ENCODE results near the gene ARX. TPM values are rescaled to one million over a fixed set of nuclear protein-coding genes. Genes with fewer than 3 reads are reported as not detected.

Gene ARX
- total RNA-seq, 1 donor from 2014 or later, result not detected

GRCh38 chrX:25016938-25017598 lies 1.3 kb upstream of the ARX start:
- no peak for DNase-seq (ENCODE audit: low read depth in 2 of 2)

- DNase-seq (ENCODE audit: low read depth in 2 of 2), result no peak
Observed at GRCh38 chrX:25016361-25016671, 551 bp upstream of the ARX start.

- no peak for DNase-seq (ENCODE audit: low read depth in 2 of 2)
Observed at GRCh38 chrX:25014366-25014838, 1.4 kb downstream of the ARX start.

- no peak for DNase-seq (ENCODE audit: low read depth in 2 of 2)
Observed at GRCh38 chrX:25013632-25014365, 2.0 kb downstream of the ARX start.

GRCh38 chrX:25012793-25013631 lies 2.8 kb downstream of the ARX start:
- no peak for DNase-seq (ENCODE audit: low read depth in 2 of 2)

- DNase-seq (ENCODE audit: low read depth in 2 of 2), result no peak
Observed at GRCh38 chrX:25012433-25012735, 3.4 kb downstream of the ARX start.

- no peak for DNase-seq (ENCODE audit: low read depth in 2 of 2)
Observed at GRCh38 chrX:25011589-25012432, 4.0 kb downstream of the ARX start.

GRCh38 chrX:25010784-25011588 lies 4.8 kb downstream of the ARX start:
- no peak for DNase-seq (ENCODE audit: low read depth in 2 of 2)

GRCh38 chrX:25009407-25009806 lies 6.4 kb downstream of the ARX start:
- no peak for DNase-seq (ENCODE audit: low read depth in 2 of 2)

GRCh38 chrX:25007059-25008053 lies 8.4 kb downstream of the ARX start:
- no peak for DNase-seq (ENCODE audit: low read depth in 2 of 2)

- no peak for DNase-seq (ENCODE audit: low read depth in 2 of 2)
Observed at GRCh38 chrX:25006586-25007058, 9.1 kb downstream of the ARX start.

GRCh38 chrX:25005382-25006185 lies 10.2 kb downstream of the ARX start:
- no peak for DNase-seq (ENCODE audit: low read depth in 2 of 2)

- DNase-seq (ENCODE audit: low read depth in 2 of 2), result no peak
Observed at GRCh38 chrX:25005034-25005381, 10.8 kb downstream of the ARX start.

GRCh38 chrX:25004485-25005032 lies 11.2 kb downstream of the ARX start:
- peak in 1 of 2 donors; percentile 11 for DNase-seq (ENCODE audit: low read depth in 2 of 2)

GRCh38 chrX:25004040-25004439 lies 11.7 kb downstream of the ARX start:
- DNase-seq (ENCODE audit: low read depth in 2 of 2), result no peak

- DNase-seq (ENCODE audit: low read depth in 2 of 2), result peak in 1 of 2 donors; percentile 7
Observed at GRCh38 chrX:25003066-25003849, 12.5 kb downstream of the ARX start.

GRCh38 chrX:25002661-25003020 lies 13.1 kb downstream of the ARX start:
- DNase-seq (ENCODE audit: low read depth in 2 of 2), result no peak
